PC-3 (cell line): ENCODE measurements around the gene LNX2.

Source experiments
- CTCF ChIP-seq: fragments of 300-600 bp; sonication (generic); conservative IDR thresholded peaks from 2 replicates; pipeline ENCODE4 v1.5.1; 2017; ENCODE audit warnings: antibody characterized with exemption, low read depth, mild to moderate bottlenecking, low read length
- EZH2 ChIP-seq: fragments of 300-600 bp; sonication (generic); IDR thresholded peaks from one replicate; pipeline ENCODE4 v1.6.1; 2017; ENCODE audit warnings: antibody characterized with exemption, mild to moderate bottlenecking, low read length; ENCODE audit not compliant: unreplicated experiment
- EZH2phosphoT487 ChIP-seq: fragments of 300-600 bp; sonication (generic); IDR thresholded peaks from 2 replicates; pipeline ENCODE4 v1.6.1; 2018; ENCODE audit warnings: mild to moderate bottlenecking, antibody characterized with exemption, low read length, borderline replicate concordance

GRCh38 chr13:27662738-27663470, 42.6 kb upstream of the LNX2 start:
- TF ChIP-seq CTCF (no peak), EZH2 (no peak), EZH2phosphoT487 (no peak)
